ENCODE data around the gene MLC1. TPM values are rescaled to one million over a fixed set of nuclear protein-coding genes. Genes with fewer than 3 reads are reported as not detected.
"Not testable (repeated sequence)": the region's sequence is repeated elsewhere in the genome, so short reads cannot be mapped to it uniquely, and the experiment has no call there.

Gene MLC1
- total RNA-seq, 1 experiment from 2014 or later: 0.02 TPM

GRCh38 chr22:50102946-50103345 lies 17.7 kb upstream of the MLC1 start:
- no peak for DNase-seq (ENCODE audit: low spot score)

- DNase-seq (ENCODE audit: low spot score): no peak
Measured at GRCh38 chr22:50101870-50102565, 16.8 kb upstream of the MLC1 start.

DNA sequence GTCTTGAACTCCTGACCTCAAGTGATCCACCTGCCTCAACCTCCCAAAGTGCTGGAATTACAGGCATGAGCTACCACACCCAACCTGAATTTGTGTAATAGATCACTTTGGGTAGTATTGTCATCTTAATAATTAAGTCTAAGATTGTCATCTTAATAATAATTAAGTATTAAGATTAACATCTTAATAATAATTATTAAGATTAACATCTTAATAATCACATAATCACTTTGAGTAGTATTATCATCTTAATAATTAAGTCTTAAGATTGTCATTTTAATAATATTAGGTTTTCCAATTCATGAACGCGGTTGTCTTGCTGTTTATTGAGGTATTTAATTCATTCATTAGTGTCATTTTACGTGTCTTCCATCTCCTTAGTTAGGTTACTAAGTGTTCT lies 12.8 kb upstream of the MLC1 start:
- no peak for DNase-seq (ENCODE audit: low spot score)

GRCh38 chr22:50092342-50092741 lies 7.1 kb upstream of the MLC1 start:
- DNase-seq (ENCODE audit: low spot score): no peak

DNA sequence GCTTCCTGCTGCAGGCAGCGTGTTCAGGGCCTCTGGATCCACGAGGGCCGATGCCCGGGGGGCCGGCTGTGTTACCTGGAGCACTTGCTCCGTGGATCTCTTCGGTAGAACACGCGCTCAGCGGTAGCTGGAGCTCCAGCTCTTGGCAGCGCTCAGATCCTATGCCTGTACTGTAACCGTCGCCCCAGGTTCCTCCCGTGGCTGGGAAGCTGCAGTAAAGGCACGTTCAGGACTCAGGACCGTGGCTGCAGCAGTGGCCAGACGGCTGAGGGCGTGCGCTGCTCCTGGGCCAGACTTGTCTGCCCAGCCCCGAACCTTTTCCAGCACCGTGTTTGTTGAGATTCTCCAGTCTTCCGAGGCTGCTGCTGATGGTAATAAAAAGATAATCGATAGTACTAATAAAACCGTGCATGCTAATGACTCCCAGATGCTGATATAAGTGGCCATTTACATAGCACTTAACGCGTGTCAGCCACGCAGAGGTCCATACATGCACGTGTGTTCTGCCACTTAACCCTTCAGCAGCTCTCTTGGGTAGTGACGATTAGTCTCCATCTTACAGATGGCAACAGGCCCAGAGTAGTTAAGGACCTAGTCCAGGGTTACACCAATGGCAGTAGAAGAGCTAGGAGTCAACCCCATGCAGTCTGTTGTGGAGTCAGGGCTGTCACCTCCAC lies 6.0 kb upstream of the MLC1 start:
- no peak for DNase-seq (ENCODE audit: low spot score)

GRCh38 chr22:50090412-50090714 lies 5.1 kb upstream of the MLC1 start:
- DNase-seq (ENCODE audit: low spot score): no peak

GRCh38 chr22:50089682-50090411 lies 4.6 kb upstream of the MLC1 start, which contains the start of gene MOV10L1:
Gene MOV10L1, plus strand, starts transcription at chr22:50090006. Its CDS starts 83 bp downstream, at chr22:50090089.
- no peak for DNase-seq (ENCODE audit: low spot score)

GRCh38 chr22:50089231-50089630 lies 4.0 kb upstream of the MLC1 start:
- DNase-seq (ENCODE audit: low spot score): no peak

- DNase-seq (ENCODE audit: low spot score): no peak
Measured at GRCh38 chr22:50088096-50088495, 2.9 kb upstream of the MLC1 start.

DNA sequence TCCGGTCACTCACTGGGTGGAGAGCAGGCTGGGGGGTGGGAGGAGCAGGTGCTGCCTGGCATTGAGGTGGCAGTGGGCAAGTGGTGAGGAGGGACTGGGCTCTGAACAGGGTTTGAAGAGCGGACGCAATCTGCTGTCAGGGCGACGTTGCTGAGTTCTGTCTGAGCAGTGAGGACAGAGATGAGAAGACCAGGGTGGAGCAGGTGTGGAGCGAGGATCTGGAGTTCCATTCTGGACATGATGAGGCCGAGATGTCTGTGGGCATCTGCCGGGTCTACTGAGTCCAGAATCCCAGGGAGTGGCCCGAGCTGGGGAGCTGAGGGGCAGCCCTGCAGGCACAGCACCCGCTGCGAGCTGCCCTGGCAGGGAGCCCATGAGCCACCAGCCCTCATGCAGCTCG lies 2.4 kb upstream of the MLC1 start:
- DNase-seq (ENCODE audit: low spot score): no peak

- DNase-seq (ENCODE audit: low spot score): not testable (repeated sequence)
Measured at GRCh38 chr22:50086975-50087374, 1.7 kb upstream of the MLC1 start.

GRCh38 chr22:50086526-50086925 lies 1.3 kb upstream of the MLC1 start:
- DNase-seq (ENCODE audit: low spot score): no peak

DNA sequence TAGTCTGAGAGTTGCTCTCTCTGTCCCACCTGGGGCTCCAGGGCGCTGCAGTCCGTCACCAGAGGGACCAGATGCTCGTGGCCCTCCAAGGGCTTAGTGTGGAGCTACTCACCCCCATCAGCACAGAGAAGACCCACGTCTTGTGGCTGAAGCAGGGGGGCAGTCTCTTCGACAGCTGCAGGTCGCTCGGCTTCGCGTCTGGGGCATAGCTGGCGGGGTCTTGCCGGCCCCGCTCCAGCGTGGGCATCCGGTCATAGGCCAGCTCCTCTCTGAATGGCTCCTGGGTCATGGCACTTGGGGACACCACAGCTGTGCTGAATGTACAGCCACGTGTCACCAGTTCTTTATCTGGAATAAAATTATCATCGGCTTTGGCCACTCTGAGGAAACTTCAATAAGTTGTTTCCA lies 608 bp downstream of the MLC1 start:
- DNase-seq (ENCODE audit: low spot score): no peak

DNA sequence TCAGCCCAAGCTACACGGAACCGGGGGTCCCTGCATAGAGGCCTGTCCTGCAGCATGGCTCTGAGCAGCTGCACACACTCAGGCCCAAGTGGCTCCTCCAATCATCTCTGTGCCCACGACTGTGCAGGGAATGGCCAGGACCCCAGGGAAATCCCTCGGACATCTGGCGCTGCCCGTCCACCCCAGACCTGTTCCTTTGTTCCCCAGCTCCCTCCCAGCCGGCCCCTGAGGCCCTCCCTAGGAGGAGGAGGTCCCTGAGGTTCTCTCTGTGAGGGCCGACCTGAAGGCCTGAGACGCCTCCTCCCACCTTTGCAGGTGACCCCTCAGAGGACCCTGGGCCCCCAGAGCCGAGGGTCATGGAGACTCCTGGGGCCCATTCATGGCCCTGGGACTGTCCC lies 1.1 kb downstream of the MLC1 start:
- no peak for DNase-seq (ENCODE audit: low spot score)

- no peak for DNase-seq (ENCODE audit: low spot score)
Measured at GRCh38 chr22:50083462-50084079, 1.7 kb downstream of the MLC1 start.

GRCh38 chr22:50082961-50083461 lies 2.2 kb downstream of the MLC1 start:
- no peak for DNase-seq (ENCODE audit: low spot score)

DNA sequence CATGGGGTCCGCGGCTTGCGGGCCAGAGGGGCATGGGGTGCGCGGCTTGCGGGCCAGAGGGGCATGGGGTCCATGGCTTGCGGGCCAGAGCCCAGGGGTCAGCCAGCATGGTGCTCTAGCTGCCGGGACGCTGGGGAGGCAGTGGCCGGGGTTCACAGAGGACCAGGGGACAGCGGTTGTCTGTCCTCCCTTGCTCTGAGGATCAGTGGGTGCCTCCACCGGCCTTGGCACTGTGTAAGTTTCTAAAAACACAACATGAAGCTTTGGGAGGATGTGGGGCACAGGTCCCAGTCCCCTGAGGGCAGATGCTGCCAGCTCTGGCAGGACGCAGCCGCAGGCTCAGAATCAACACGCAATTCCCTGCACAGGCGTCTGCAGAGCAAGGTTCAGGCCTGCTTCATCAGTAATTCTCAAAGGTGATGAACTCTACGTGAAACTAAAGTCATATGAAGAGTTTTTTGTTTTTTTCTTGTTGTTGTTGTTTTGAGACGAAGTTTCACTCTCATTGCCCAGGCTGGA lies 3.0 kb downstream of the MLC1 start:
- DNase-seq (ENCODE audit: low spot score): no peak

GRCh38 chr22:50081426-50082196 lies 3.6 kb downstream of the MLC1 start:
- DNase-seq (ENCODE audit: low spot score): no peak

DNA sequence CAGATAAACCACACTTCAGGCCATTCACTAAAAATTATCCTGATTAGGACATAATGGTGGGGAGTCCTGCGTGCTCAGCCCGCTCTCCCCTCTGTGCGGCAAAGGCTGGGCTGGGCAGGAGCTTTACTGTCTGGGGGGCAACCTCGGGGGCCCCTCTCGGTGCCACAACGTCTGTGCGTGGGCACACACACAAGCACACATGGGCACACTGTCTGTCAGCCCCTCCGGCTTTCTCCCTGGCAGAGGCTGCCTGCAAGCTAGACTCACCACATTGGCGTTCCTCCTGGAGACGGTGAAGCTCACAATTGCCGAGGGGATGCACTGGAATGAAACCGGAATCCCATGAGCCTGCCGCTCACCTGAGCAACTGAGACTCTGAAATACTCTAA lies 5.2 kb downstream of the MLC1 start:
- no peak for DNase-seq (ENCODE audit: low spot score)

- no peak for DNase-seq (ENCODE audit: low spot score)
Measured at GRCh38 chr22:50078761-50079160, 6.5 kb downstream of the MLC1 start.

DNA sequence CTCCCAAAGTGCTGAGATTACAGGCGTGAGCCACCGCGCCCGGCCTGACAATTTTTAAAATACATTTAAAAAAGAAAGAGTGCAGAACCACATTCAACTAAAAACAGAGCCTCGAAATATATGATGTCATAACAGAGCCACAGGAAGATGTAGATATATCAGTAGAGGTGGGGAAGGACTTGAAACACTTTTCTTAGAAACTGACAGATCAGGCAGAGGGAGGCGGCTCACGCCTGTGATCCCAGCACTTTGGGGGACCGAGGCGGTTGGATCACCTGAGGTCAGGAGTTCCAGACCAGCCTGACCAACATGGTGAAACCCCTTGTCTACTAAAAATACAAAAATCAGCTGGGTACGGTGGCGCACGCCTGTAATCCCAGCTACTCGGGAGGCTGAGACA lies 7.0 kb downstream of the MLC1 start:
- DNase-seq (ENCODE audit: low spot score): no peak

Data from A172 (cell line).